ENCODE results near the gene ELL2.
"Not testable (repeated sequence)": the region's sequence is repeated elsewhere in the genome, so short reads cannot be mapped to it uniquely, and the experiment has no call there.

ELL2 gene

GRCh38 chr5:95927927-95928723, 33.5 kb downstream of the ELL2 start:
- no peak overlapping the region for H3K27ac ChIP-seq (ENCODE audit: low read depth, low read length)
- peaks cover 5% of the 10 kb centered on the region; the same call in 1 of the 2 replicates for H3K4me1 ChIP-seq (ENCODE audit: control insufficient read depth, insufficient read depth, low read length)

GRCh38 chr5:95927300-95927699, 34.4 kb downstream of the ELL2 start:
- not testable (repeated sequence) for H3K4me1 ChIP-seq (ENCODE audit: control insufficient read depth, insufficient read depth, low read length); H3K36me3 ChIP-seq (ENCODE audit: control insufficient read depth, insufficient read depth, low read length)

More at GRCh38 chr5:95927927-95928723, 33.5 kb downstream of the ELL2 start:
- no peak overlapping the region for H3K4me3 ChIP-seq (ENCODE audit: low read depth, low read length)
- H3K36me3 ChIP-seq (ENCODE audit: control insufficient read depth, insufficient read depth, low read length), result no peaks in the 10 kb centered on the region
- no peaks in the 10 kb centered on the region for H3K27me3 ChIP-seq (ENCODE audit: control insufficient read depth, insufficient read depth, low read length)
- H3K9ac ChIP-seq (ENCODE audit: low read length), result no peak overlapping the region
- no peaks in the 10 kb centered on the region for H3K9me3 ChIP-seq (ENCODE audit: control insufficient read depth, insufficient read depth, low read depth, low read length)

GRCh38 chr5:95925939-95926338, 35.7 kb downstream of the ELL2 start:
- Histone ChIP-seq H3K4me1 (ENCODE audit: control insufficient read depth, insufficient read depth, low read length) (peaks cover 5% of the 10 kb centered on the region; the same call in 1 of the 2 replicates), H3K9ac (ENCODE audit: low read length) (no peak overlapping the region), H3K9me3 (ENCODE audit: control insufficient read depth, insufficient read depth, low read depth, low read length) (no peaks in the 10 kb centered on the region), H3K4me3 (ENCODE audit: low read depth, low read length) (no peak overlapping the region), H3K27me3 (ENCODE audit: control insufficient read depth, insufficient read depth, low read length) (no peaks in the 10 kb centered on the region), H3K27ac (ENCODE audit: low read depth, low read length) (no peak overlapping the region), H3K36me3 (ENCODE audit: control insufficient read depth, insufficient read depth, low read length) (no peaks in the 10 kb centered on the region)

More at GRCh38 chr5:95927300-95927699, 34.4 kb downstream of the ELL2 start:
- H3K4me3 ChIP-seq (ENCODE audit: low read depth, low read length); H3K27me3 ChIP-seq (ENCODE audit: control insufficient read depth, insufficient read depth, low read length); H3K27ac ChIP-seq (ENCODE audit: low read depth, low read length); H3K9ac ChIP-seq (ENCODE audit: low read length); H3K9me3 ChIP-seq (ENCODE audit: control insufficient read depth, insufficient read depth, low read depth, low read length): not testable (repeated sequence)

- H3K27ac ChIP-seq (ENCODE audit: low read depth, low read length), result no peak overlapping the region
- H3K4me3 ChIP-seq (ENCODE audit: low read depth, low read length), result no peak overlapping the region
- no peaks in the 10 kb centered on the region for H3K27me3 ChIP-seq (ENCODE audit: control insufficient read depth, insufficient read depth, low read length)
- H3K36me3 ChIP-seq (ENCODE audit: control insufficient read depth, insufficient read depth, low read length), result no peaks in the 10 kb centered on the region
- H3K4me1 ChIP-seq (ENCODE audit: control insufficient read depth, insufficient read depth, low read length), result peaks cover 5% of the 10 kb centered on the region; the same call in 1 of the 2 replicates
- H3K9me3 ChIP-seq (ENCODE audit: control insufficient read depth, insufficient read depth, low read depth, low read length), result no peaks in the 10 kb centered on the region
- H3K9ac ChIP-seq (ENCODE audit: low read length), result no peak overlapping the region
These were observed 36.3 kb downstream of the ELL2 start for GRCh38 chr5:95925378-95925744.

GRCh38 chr5:95924720-95925377, 36.8 kb downstream of the ELL2 start:
- H3K9ac ChIP-seq (ENCODE audit: low read length), result no peak overlapping the region
- no peak overlapping the region for H3K4me3 ChIP-seq (ENCODE audit: low read depth, low read length)
- no peaks in the 10 kb centered on the region for H3K27me3 ChIP-seq (ENCODE audit: control insufficient read depth, insufficient read depth, low read length)
- H3K36me3 ChIP-seq (ENCODE audit: control insufficient read depth, insufficient read depth, low read length), result no peaks in the 10 kb centered on the region
- H3K9me3 ChIP-seq (ENCODE audit: control insufficient read depth, insufficient read depth, low read depth, low read length), result no peaks in the 10 kb centered on the region
- no peak overlapping the region for H3K27ac ChIP-seq (ENCODE audit: low read depth, low read length)
- peaks cover 5% of the 10 kb centered on the region; the same call in 1 of the 2 replicates for H3K4me1 ChIP-seq (ENCODE audit: control insufficient read depth, insufficient read depth, low read length)

- Histone ChIP-seq H3K27ac (ENCODE audit: low read depth, low read length) (no peak overlapping the region), H3K4me3 (ENCODE audit: low read depth, low read length) (no peak overlapping the region), H3K4me1 (ENCODE audit: control insufficient read depth, insufficient read depth, low read length) (peaks cover 5% of the 10 kb centered on the region; the same call in 1 of the 2 replicates), H3K27me3 (ENCODE audit: control insufficient read depth, insufficient read depth, low read length) (no peaks in the 10 kb centered on the region), H3K9me3 (ENCODE audit: control insufficient read depth, insufficient read depth, low read depth, low read length) (no peaks in the 10 kb centered on the region), H3K36me3 (ENCODE audit: control insufficient read depth, insufficient read depth, low read length) (no peaks in the 10 kb centered on the region), H3K9ac (ENCODE audit: low read length) (no peak overlapping the region)
These were observed 37.6 kb downstream of the ELL2 start for GRCh38 chr5:95923918-95924544.

GRCh38 chr5:95922798-95923197, 38.9 kb downstream of the ELL2 start:
- Histone ChIP-seq H3K4me3 (ENCODE audit: low read depth, low read length) (no peak overlapping the region), H3K36me3 (ENCODE audit: control insufficient read depth, insufficient read depth, low read length) (no peaks in the 10 kb centered on the region), H3K9me3 (ENCODE audit: control insufficient read depth, insufficient read depth, low read depth, low read length) (no peaks in the 10 kb centered on the region), H3K27ac (ENCODE audit: low read depth, low read length) (no peak overlapping the region), H3K27me3 (ENCODE audit: control insufficient read depth, insufficient read depth, low read length) (no peaks in the 10 kb centered on the region), H3K4me1 (ENCODE audit: control insufficient read depth, insufficient read depth, low read length) (no peaks in the 10 kb centered on the region), H3K9ac (ENCODE audit: low read length) (no peak overlapping the region)

- peaks cover 6% of the 10 kb centered on the region; the same call in 1 of the 2 replicates for H3K4me1 ChIP-seq (ENCODE audit: control insufficient read depth, insufficient read depth, low read length)
- H3K9me3 ChIP-seq (ENCODE audit: control insufficient read depth, insufficient read depth, low read depth, low read length), result no peaks in the 10 kb centered on the region
- no peak overlapping the region for H3K27ac ChIP-seq (ENCODE audit: low read depth, low read length)
- H3K36me3 ChIP-seq (ENCODE audit: control insufficient read depth, insufficient read depth, low read length), result no peaks in the 10 kb centered on the region
- H3K27me3 ChIP-seq (ENCODE audit: control insufficient read depth, insufficient read depth, low read length), result no peaks in the 10 kb centered on the region
- H3K9ac ChIP-seq (ENCODE audit: low read length), result no peak overlapping the region
- no peak overlapping the region for H3K4me3 ChIP-seq (ENCODE audit: low read depth, low read length)
These were observed 40.1 kb downstream of the ELL2 start for GRCh38 chr5:95921501-95921900.

GRCh38 chr5:95920822-95921221, 40.8 kb downstream of the ELL2 start:
- no peak overlapping the region for H3K4me3 ChIP-seq (ENCODE audit: low read depth, low read length)

GRCh38 chr5:95919658-95920057, 42.0 kb downstream of the ELL2 start:
- Histone ChIP-seq H3K9me3 (ENCODE audit: control insufficient read depth, insufficient read depth, low read depth, low read length) (no peaks in the 10 kb centered on the region), H3K27me3 (ENCODE audit: control insufficient read depth, insufficient read depth, low read length) (no peaks in the 10 kb centered on the region), H3K27ac (ENCODE audit: low read depth, low read length) (no peak overlapping the region), H3K9ac (ENCODE audit: low read length) (no peak overlapping the region), H3K36me3 (ENCODE audit: control insufficient read depth, insufficient read depth, low read length) (no peaks in the 10 kb centered on the region), H3K4me3 (ENCODE audit: low read depth, low read length) (no peak overlapping the region), H3K4me1 (ENCODE audit: control insufficient read depth, insufficient read depth, low read length) (peaks cover 6% of the 10 kb centered on the region; the same call in 1 of the 2 replicates)

More at GRCh38 chr5:95920822-95921221, 40.8 kb downstream of the ELL2 start:
- Histone ChIP-seq H3K4me1 (ENCODE audit: control insufficient read depth, insufficient read depth, low read length) (peaks cover 6% of the 10 kb centered on the region; the same call in 1 of the 2 replicates), H3K9me3 (ENCODE audit: control insufficient read depth, insufficient read depth, low read depth, low read length) (no peaks in the 10 kb centered on the region), H3K36me3 (ENCODE audit: control insufficient read depth, insufficient read depth, low read length) (no peaks in the 10 kb centered on the region), H3K27ac (ENCODE audit: low read depth, low read length) (no peak overlapping the region), H3K9ac (ENCODE audit: low read length) (no peak overlapping the region), H3K27me3 (ENCODE audit: control insufficient read depth, insufficient read depth, low read length) (no peaks in the 10 kb centered on the region)
